ENCODE measurements around the gene ANKIB1. TPM values are rescaled to one million over a fixed set of nuclear protein-coding genes. Genes with fewer than 3 reads are reported as not detected.

The ANKIB1 gene
- polyA plus RNA-seq, 1 of the 3 experiments (the other 2 are of a cell fraction) = 24.6 TPM

DNA sequence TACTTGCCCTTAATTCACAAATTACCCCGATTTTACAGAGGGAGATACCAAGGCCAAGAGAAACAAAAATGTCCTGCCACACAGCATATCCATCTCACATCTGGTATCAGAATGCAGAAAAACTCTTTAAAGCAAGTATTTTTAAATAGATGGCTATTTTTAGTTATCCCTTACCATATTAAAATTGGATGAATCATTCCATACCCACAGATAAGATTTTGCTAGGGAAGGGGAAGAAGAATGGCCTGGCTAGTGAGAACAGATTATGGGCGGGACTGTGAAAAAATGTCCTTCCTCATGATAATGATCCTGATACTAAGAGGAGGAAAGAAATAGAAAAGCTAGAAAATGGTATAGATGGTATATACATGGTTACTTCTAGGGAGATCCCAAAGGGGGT is 121.0 kb downstream of the ANKIB1 start:
- H3K27ac ChIP-seq (ENCODE audit: low read depth in 2 of 2, low read length in 1 of 2) = peak overlapping the region in 1 of 2 experiments; percentile 26; a peak in 1 of 4 replicates
- ChIA-PET CTCF (no interaction called here), POLR2A (no interaction called here)
- H3K79me2 ChIP-seq (ENCODE audit: insufficient read depth) = no peaks in the 10 kb centered on the region
- H3K9ac ChIP-seq = no peak overlapping the region
- no peak for DNase-seq
- H3K9me2 ChIP-seq = no peaks in the 10 kb centered on the region
- H3K4me3 ChIP-seq (ENCODE audit: low read depth in 2 of 2, low read length in 1 of 2) = no peak overlapping the region
- no peak overlapping the region for H3K4me2 ChIP-seq
- 59% methylated on average over 2 of the region's 2 CpGs for WGBS (ENCODE audit: low lambda C conversion rate)
- peaks cover 7% of the 10 kb centered on the region for H3F3A ChIP-seq (replicated peaks; ENCODE audit: insufficient read depth)
- H4K20me1 ChIP-seq (ENCODE audit: insufficient read depth) = no peaks in the 10 kb centered on the region
- no peaks in the 10 kb centered on the region for H3K27me3 ChIP-seq (ENCODE audit: insufficient read depth)
- no peaks in the 10 kb centered on the region for H3K9me3 ChIP-seq
- no peak overlapping the region for H2AFZ ChIP-seq (ENCODE audit: low read depth)
- peaks cover 41% of the 10 kb centered on the region in 2 experiments for H3K36me3 ChIP-seq (replicated peaks in 1 of 2; ENCODE audit: control insufficient read depth in 1 of 2, insufficient read depth in 2 of 2, low read length in 1 of 2)
- TF ChIP-seq FOSL2 (IDR thresholded peaks at IDR 0.05; ENCODE audit: borderline replicate concordance, low read depth) = peak; percentile 24; the same call in 1 of the 2 replicates
- peak; percentile 79; the same call in 1 of the 2 replicates for TF ChIP-seq MEF2A (IDR thresholded peaks at IDR 0.05; ENCODE audit: borderline replicate concordance, low read depth)
- no peak for TF ChIP-seq CHD2 (IDR thresholded peaks at IDR 0.05; ENCODE audit: low read length, partially characterized antibody)
- no peak for TF ChIP-seq NRF1 (IDR thresholded peaks at IDR 0.05; ENCODE audit: low read depth, low read length)
- TF ChIP-seq, protein P1, sequence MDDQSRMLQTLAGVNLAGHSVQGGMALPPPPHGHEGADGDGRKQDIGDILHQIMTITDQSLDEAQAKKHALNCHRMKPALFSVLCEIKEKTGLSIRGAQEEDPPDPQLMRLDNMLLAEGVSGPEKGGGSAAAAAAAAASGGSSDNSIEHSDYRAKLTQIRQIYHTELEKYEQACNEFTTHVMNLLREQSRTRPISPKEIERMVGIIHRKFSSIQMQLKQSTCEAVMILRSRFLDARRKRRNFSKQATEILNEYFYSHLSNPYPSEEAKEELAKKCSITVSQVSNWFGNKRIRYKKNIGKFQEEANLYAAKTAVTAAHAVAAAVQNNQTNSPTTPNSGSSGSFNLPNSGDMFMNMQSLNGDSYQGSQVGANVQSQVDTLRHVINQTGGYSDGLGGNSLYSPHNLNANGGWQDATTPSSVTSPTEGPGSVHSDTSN (IDR thresholded peaks at IDR 0.05) = 0 out of 2 replicates have a peak, but pooled peaks have one; percentile 14
- no peak for TF ChIP-seq NFIC (IDR thresholded peaks at IDR 0.05; ENCODE audit: borderline replicate concordance)
- TF ChIP-seq GATA2 (CRISPR knock-in tag; IDR thresholded peaks at IDR 0.05) = no peak
- TF ChIP-seq SIN3A (IDR thresholded peaks at IDR 0.05; ENCODE audit: borderline replicate concordance, low read depth, low read length) = no peak
- H3K4me1 ChIP-seq (ENCODE audit: control insufficient read depth in 1 of 2, insufficient read depth in 2 of 2, low read depth in 1 of 2, low read length in 1 of 2) = peaks cover 0 to 8% of the 10 kb centered on the region in 2 experiments; a peak in 1 of 4 replicates

DNA sequence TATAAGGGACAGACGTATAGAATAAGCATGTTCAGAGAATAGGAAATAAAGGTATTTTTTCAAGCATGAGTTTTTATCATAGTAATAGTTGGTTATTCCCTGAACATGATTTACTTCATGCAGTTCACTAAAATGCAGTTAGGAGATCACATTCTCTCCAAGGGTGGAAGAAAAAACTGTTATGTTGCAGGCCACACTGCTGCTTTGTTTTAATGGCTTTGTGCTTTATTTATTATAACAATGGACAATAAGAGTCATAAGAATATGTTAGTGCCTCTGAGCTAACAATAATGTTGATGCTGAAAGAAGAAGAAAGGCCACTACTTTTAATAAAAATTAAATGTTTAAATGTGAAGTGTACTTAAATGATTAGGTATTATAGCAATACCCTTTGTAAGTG is 123.0 kb downstream of the ANKIB1 start:
- Histone ChIP-seq H3K27ac (ENCODE audit: low read depth in 2 of 2, low read length in 1 of 2) (no peak overlapping the region), H3K27me3 (ENCODE audit: insufficient read depth) (no peaks in the 10 kb centered on the region), H3K9ac (no peak overlapping the region), H3K4me3 (ENCODE audit: low read depth in 2 of 2, low read length in 1 of 2) (no peak overlapping the region), H3K79me2 (ENCODE audit: insufficient read depth) (no peaks in the 10 kb centered on the region), H4K20me1 (ENCODE audit: insufficient read depth) (no peaks in the 10 kb centered on the region), H3K4me2 (no peak overlapping the region), H3K4me1 (ENCODE audit: control insufficient read depth in 1 of 2, insufficient read depth in 2 of 2, low read depth in 1 of 2, low read length in 1 of 2) (peaks cover 0 to 8% of the 10 kb centered on the region in 2 experiments; a peak in 1 of 4 replicates), H3K9me2 (no peaks in the 10 kb centered on the region), H2AFZ (ENCODE audit: low read depth) (no peak overlapping the region), H3F3A (replicated peaks; ENCODE audit: insufficient read depth) (peaks cover 7% of the 10 kb centered on the region), H3K9me3 (no peaks in the 10 kb centered on the region), H3K36me3 (replicated peaks in 1 of 2; ENCODE audit: control insufficient read depth in 1 of 2, insufficient read depth in 2 of 2, low read length in 1 of 2) (peaks cover 38 to 48% of the 10 kb centered on the region in 2 experiments)
- POLR2A ChIA-PET = no interaction called here
- DNase-seq = no peak
- 89% methylated on average over 1 of the region's 1 CpG for WGBS (ENCODE audit: low lambda C conversion rate)
- no peak for TF ChIP-seq ELF1 (IDR thresholded peaks at IDR 0.05)
- no peak for TF ChIP-seq YY1 (IDR thresholded peaks at IDR 0.05; ENCODE audit: low read depth)
- TF ChIP-seq GABPA (IDR thresholded peaks at IDR 0.05; ENCODE audit: low read depth) = no peak
- TF ChIP-seq POLR2AphosphoS5 (IDR thresholded peaks at IDR 0.05; ENCODE audit: low read depth, low read length) = no peak
- no peak for TF ChIP-seq EZH2phosphoT487 (IDR thresholded peaks at IDR 0.05; ENCODE audit: borderline replicate concordance, low read depth)
- TF ChIP-seq NRF1 (IDR thresholded peaks at IDR 0.05; ENCODE audit: low read depth, low read length) = no peak
- TF ChIP-seq MEF2A (IDR thresholded peaks at IDR 0.05; ENCODE audit: borderline replicate concordance, low read depth) = no peak
- TF ChIP-seq, protein P2, sequence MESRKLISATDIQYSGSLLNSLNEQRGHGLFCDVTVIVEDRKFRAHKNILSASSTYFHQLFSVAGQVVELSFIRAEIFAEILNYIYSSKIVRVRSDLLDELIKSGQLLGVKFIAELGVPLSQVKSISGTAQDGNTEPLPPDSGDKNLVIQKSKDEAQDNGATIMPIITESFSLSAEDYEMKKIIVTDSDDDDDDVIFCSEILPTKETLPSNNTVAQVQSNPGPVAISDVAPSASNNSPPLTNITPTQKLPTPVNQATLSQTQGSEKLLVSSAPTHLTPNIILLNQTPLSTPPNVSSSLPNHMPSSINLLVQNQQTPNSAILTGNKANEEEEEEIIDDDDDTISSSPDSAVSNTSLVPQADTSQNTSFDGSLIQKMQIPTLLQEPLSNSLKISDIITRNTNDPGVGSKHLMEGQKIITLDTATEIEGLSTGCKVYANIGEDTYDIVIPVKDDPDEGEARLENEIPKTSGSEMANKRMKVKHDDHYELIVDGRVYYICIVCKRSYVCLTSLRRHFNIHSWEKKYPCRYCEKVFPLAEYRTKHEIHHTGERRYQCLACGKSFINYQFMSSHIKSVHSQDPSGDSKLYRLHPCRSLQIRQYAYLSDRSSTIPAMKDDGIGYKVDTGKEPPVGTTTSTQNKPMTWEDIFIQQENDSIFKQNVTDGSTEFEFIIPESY (IDR thresholded peaks at IDR 0.05; ENCODE audit: borderline replicate concordance, low read depth) = no peak
- TF ChIP-seq SMC3 (IDR thresholded peaks at IDR 0.05; ENCODE audit: low read depth, low read length) = no peak
- no peak for TF ChIP-seq RXRA (IDR thresholded peaks at IDR 0.05; ENCODE audit: borderline replicate concordance, low read depth)
- TF ChIP-seq, protein P3, sequence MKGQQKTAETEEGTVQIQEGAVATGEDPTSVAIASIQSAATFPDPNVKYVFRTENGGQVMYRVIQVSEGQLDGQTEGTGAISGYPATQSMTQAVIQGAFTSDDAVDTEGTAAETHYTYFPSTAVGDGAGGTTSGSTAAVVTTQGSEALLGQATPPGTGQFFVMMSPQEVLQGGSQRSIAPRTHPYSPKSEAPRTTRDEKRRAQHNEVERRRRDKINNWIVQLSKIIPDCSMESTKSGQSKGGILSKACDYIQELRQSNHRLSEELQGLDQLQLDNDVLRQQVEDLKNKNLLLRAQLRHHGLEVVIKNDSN (IDR thresholded peaks at IDR 0.05; ENCODE audit: borderline replicate concordance, low read depth) = no peak
- TF ChIP-seq, protein P4, sequence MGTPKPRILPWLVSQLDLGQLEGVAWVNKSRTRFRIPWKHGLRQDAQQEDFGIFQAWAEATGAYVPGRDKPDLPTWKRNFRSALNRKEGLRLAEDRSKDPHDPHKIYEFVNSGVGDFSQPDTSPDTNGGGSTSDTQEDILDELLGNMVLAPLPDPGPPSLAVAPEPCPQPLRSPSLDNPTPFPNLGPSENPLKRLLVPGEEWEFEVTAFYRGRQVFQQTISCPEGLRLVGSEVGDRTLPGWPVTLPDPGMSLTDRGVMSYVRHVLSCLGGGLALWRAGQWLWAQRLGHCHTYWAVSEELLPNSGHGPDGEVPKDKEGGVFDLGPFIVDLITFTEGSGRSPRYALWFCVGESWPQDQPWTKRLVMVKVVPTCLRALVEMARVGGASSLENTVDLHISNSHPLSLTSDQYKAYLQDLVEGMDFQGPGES (IDR thresholded peaks at IDR 0.05; ENCODE audit: low read depth, low read length) = no peak
- TF ChIP-seq, protein P5, sequence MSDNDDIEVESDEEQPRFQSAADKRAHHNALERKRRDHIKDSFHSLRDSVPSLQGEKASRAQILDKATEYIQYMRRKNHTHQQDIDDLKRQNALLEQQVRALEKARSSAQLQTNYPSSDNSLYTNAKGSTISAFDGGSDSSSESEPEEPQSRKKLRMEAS (IDR thresholded peaks at IDR 0.05; ENCODE audit: low read depth) = no peak
- TF ChIP-seq EP300 (IDR thresholded peaks at IDR 0.05; ENCODE audit: borderline replicate concordance in 1 of 2, low read depth in 1 of 2, low read length in 1 of 2) = no peak
- TF ChIP-seq JUND (IDR thresholded peaks at IDR 0.05) = no peak
- TF ChIP-seq MXI1 (IDR thresholded peaks at IDR 0.05; ENCODE audit: low read depth, low read length) = no peak
- no peak for TF ChIP-seq RFX5 (IDR thresholded peaks at IDR 0.05; ENCODE audit: low read length)
- TF ChIP-seq FOSL2 (IDR thresholded peaks at IDR 0.05; ENCODE audit: borderline replicate concordance, low read depth) = no peak
- CTCF ChIA-PET = interaction anchor here (1.0 to 1.6 kb wide), 4 partner anchors 8 to 78 kb away, joined by 3 to 8 read pairs (median 3); partner anchors contain the start of gene GATAD1
